MM.1S (cell line): ENCODE measurements around the gene ATXN2L.
"Not testable (repeated sequence)": the region's sequence is repeated elsewhere in the genome, so short reads cannot be mapped to it uniquely, and the experiment has no call there.

Source experiments
- DNase-seq: peaks from one replicate; pipeline ENCODE4 v3.0.0-alpha.2; 2015
- H2AFZ ChIP-seq: fragments of 300-600 bp; sonication (generic); 2 replicates; pipeline ENCODE4 v1.6.0; 2016; ENCODE audit warnings: antibody characterized with exemption, low read length
- H3F3A ChIP-seq: fragments of 300-600 bp; sonication (generic); 2 replicates; pipeline ENCODE4 v1.6.1; 2016; ENCODE audit warnings: mild to moderate bottlenecking, antibody characterized with exemption, low read length, moderate library complexity, mixed read lengths; ENCODE audit not compliant: insufficient read depth
- H3K27ac ChIP-seq: fragments of 300-600 bp; sonication (generic); 2 replicates; pipeline ENCODE4 v1.5.1; 2016; ENCODE audit warnings: mild to moderate bottlenecking, low read length
- H3K27me3 ChIP-seq: fragments of 300-600 bp; sonication (generic); replicated peaks from 2 replicates; pipeline ENCODE4 v1.6.0; 2016; ENCODE audit warnings: low read length; ENCODE audit not compliant: insufficient read depth
- H3K36me3 ChIP-seq: fragments of 300-600 bp; sonication (generic); replicated peaks from 2 replicates; pipeline ENCODE4 v1.6.1; 2016; ENCODE audit warnings: mild to moderate bottlenecking, low read length, mixed read lengths; ENCODE audit not compliant: insufficient read depth
- H3K4me1 ChIP-seq: fragments of 300-600 bp; sonication (generic); 2 replicates; pipeline ENCODE4 v1.6.1; 2016; ENCODE audit warnings: low read length, mixed read lengths
- H3K4me2 ChIP-seq: fragments of 300-600 bp; sonication (generic); 2 replicates; pipeline ENCODE4 v1.6.0; 2016; ENCODE audit warnings: low read depth, low read length
- H3K4me3 ChIP-seq: fragments of 300-600 bp; sonication (generic); 2 replicates; pipeline ENCODE4 v1.5.1; 2016; ENCODE audit warnings: low read length, mixed read lengths
- H3K79me2 ChIP-seq: fragments of 300-600 bp; sonication (generic); 2 replicates; pipeline ENCODE4 v1.6.1; 2016; ENCODE audit warnings: mixed run types, low read length, mixed read lengths
- H3K9ac ChIP-seq: fragments of 300-600 bp; sonication (generic); 2 replicates; pipeline ENCODE4 v1.6.1; 2016; ENCODE audit warnings: low read length, mixed read lengths
- H3K9me2 ChIP-seq: fragments of 300-600 bp; sonication (generic); replicated peaks from 2 replicates; pipeline ENCODE4 v1.6.1; 2016; ENCODE audit warnings: mild to moderate bottlenecking, low read length, mixed read lengths; ENCODE audit not compliant: insufficient read depth
- H3K9me3 ChIP-seq: fragments of 300-600 bp; sonication (generic); replicated peaks from 2 replicates; pipeline ENCODE4 v1.6.1; 2016; ENCODE audit warnings: mild to moderate bottlenecking, low read length, mixed read lengths; ENCODE audit not compliant: insufficient read depth
- H4K20me1 ChIP-seq: fragments of 300-600 bp; sonication (generic); 2 replicates; pipeline ENCODE4 v1.6.1; 2016; ENCODE audit warnings: mild to moderate bottlenecking, low read length, moderate library complexity, mixed read lengths; ENCODE audit not compliant: insufficient read depth
- EZH2 ChIP-seq: fragments of 300-600 bp; sonication (generic); optimal IDR thresholded peaks from 2 replicates; pipeline ENCODE3; 2017; ENCODE audit warnings: low read depth, mild to moderate bottlenecking, antibody characterized with exemption, low read length, mixed read lengths
- EZH2phosphoT487 ChIP-seq: fragments of 300-600 bp; sonication (generic); IDR thresholded peaks from 2 replicates; pipeline ENCODE4 v1.6.1; 2018; ENCODE audit warnings: antibody characterized with exemption, low read length
- TF ChIP-seq, protein P1 (sequence below): fragments of 300-600 bp; sonication (generic); IDR thresholded peaks from 2 replicates; pipeline ENCODE4 v1.5.1; 2016; ENCODE audit warnings: antibody characterized with exemption, low read length, mixed read lengths

Gene ATXN2L

GRCh38 chr16:28866454-28866804 lies 43.6 kb downstream of the ATXN2L start:
- Histone ChIP-seq H3K9ac (no peak overlapping the region), H3F3A (peaks cover 7% of the 10 kb centered on the region; the same call in 1 of the 2 replicates), H3K9me2 (no peaks in the 10 kb centered on the region), H3K9me3 (no peaks in the 10 kb centered on the region), H3K4me3 (no peak overlapping the region), H2AFZ (no peak overlapping the region), H4K20me1 (no peaks in the 10 kb centered on the region), H3K27ac (no peak overlapping the region), H3K79me2 (peaks cover 43% of the 10 kb centered on the region), H3K36me3 (no peaks in the 10 kb centered on the region), H3K4me1 (peaks cover 4% of the 10 kb centered on the region; the same call in 1 of the 2 replicates), H3K4me2 (no peak overlapping the region), H3K27me3 (no peaks in the 10 kb centered on the region)
- no peak for DNase-seq
- TF ChIP-seq, protein P1, sequence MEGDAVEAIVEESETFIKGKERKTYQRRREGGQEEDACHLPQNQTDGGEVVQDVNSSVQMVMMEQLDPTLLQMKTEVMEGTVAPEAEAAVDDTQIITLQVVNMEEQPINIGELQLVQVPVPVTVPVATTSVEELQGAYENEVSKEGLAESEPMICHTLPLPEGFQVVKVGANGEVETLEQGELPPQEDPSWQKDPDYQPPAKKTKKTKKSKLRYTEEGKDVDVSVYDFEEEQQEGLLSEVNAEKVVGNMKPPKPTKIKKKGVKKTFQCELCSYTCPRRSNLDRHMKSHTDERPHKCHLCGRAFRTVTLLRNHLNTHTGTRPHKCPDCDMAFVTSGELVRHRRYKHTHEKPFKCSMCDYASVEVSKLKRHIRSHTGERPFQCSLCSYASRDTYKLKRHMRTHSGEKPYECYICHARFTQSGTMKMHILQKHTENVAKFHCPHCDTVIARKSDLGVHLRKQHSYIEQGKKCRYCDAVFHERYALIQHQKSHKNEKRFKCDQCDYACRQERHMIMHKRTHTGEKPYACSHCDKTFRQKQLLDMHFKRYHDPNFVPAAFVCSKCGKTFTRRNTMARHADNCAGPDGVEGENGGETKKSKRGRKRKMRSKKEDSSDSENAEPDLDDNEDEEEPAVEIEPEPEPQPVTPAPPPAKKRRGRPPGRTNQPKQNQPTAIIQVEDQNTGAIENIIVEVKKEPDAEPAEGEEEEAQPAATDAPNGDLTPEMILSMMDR, result no peak
- TF ChIP-seq EZH2 (no peak), EZH2phosphoT487 (no peak)

GRCh38 chr16:28867241-28867640 lies 44.4 kb downstream of the ATXN2L start:
- DNase-seq, result no peak
- no peaks in the 10 kb centered on the region for H3K9me2 ChIP-seq
- H3K4me2 ChIP-seq, result no peak overlapping the region
- peaks cover 4% of the 10 kb centered on the region; the same call in 1 of the 2 replicates for H3K4me1 ChIP-seq
- H4K20me1 ChIP-seq, result no peaks in the 10 kb centered on the region
- H3F3A ChIP-seq, result 0 out of 2 replicates have a peak, but pooled peaks cover 2% of the 10 kb centered on the region
- peaks cover 43% of the 10 kb centered on the region for H3K79me2 ChIP-seq
- no peaks in the 10 kb centered on the region for H3K36me3 ChIP-seq
- no peak overlapping the region for H3K27ac ChIP-seq
- H3K9me3 ChIP-seq, result no peaks in the 10 kb centered on the region
- H3K27me3 ChIP-seq, result no peaks in the 10 kb centered on the region
- H2AFZ ChIP-seq, result no peak overlapping the region
- no peak overlapping the region for H3K9ac ChIP-seq
- H3K4me3 ChIP-seq, result no peak overlapping the region
- TF ChIP-seq, protein P1, result no peak
- TF ChIP-seq EZH2phosphoT487 (no peak), EZH2 (no peak)

DNA sequence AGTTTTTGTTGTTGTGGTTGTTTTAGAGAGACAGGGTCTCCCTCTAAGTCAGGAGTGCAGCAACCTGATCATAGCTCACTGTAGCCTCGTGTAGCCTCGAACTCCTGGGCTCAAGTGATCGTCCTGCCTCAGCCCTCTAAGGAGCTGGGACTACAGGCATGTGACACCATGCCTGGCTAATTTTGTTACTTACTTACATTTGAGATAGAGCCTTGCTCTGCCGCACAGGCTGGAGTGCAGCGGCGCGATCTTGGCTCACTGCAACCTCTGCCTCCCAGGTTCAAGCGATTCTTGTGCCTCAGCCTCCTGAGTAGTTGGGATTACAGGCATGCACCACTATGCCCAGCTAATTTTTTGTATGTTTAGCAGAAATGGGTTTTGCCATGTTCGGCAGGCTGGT lies 44.8 kb downstream of the ATXN2L start:
- H3K4me3 ChIP-seq, H3K27ac ChIP-seq, H3K9me2 ChIP-seq, H3K36me3 ChIP-seq, H3F3A ChIP-seq, H4K20me1 ChIP-seq, DNase-seq, H3K9ac ChIP-seq, H3K4me1 ChIP-seq, H3K4me2 ChIP-seq, H2AFZ ChIP-seq, H3K9me3 ChIP-seq, H3K27me3 ChIP-seq: not testable (repeated sequence)
- peaks cover 41% of the 10 kb centered on the region for H3K79me2 ChIP-seq

GRCh38 chr16:28869201-28869600 lies 46.4 kb downstream of the ATXN2L start:
- Histone ChIP-seq H3K79me2 (peaks cover 27% of the 10 kb centered on the region), H3F3A (0 out of 2 replicates have a peak, but pooled peaks cover under 1% of the 10 kb centered on the region), H3K36me3 (no peaks in the 10 kb centered on the region), H4K20me1 (no peaks in the 10 kb centered on the region), H3K9me2 (no peaks in the 10 kb centered on the region), H3K4me2 (no peak overlapping the region), H3K4me1 (peaks cover 4% of the 10 kb centered on the region; the same call in 1 of the 2 replicates), H3K9me3 (no peaks in the 10 kb centered on the region), H3K27me3 (no peaks in the 10 kb centered on the region), H2AFZ (no peak overlapping the region), H3K27ac (no peak overlapping the region), H3K4me3 (no peak overlapping the region), H3K9ac (no peak overlapping the region)
- TF ChIP-seq, protein P1, result no peak
- TF ChIP-seq EZH2, result no peak
- no peak for TF ChIP-seq EZH2phosphoT487
- DNase-seq, result no peak
